Pancreas (tissue), 10 donors: ENCODE data around the gene PAIP2. TPM values are rescaled to one million over a fixed set of nuclear protein-coding genes. Genes with fewer than 3 reads are reported as not detected.

Source experiments
- ATAC-seq, 4 donors: fragments of 200-7000 bp; cut with Tn5 transposase; one replicate each; pipeline versions ENCODE4 v1.8.0 to v1.9.1; 2020; ENCODE audit warnings: mild to moderate bottlenecking in 4 of 4, moderate library complexity in 4 of 4
- DNase-seq, 6 donors: peaks; one replicate each; pipeline ENCODE4 v3.0.0-alpha.2; 2020
- FAIRE-seq: peaks from 2 replicates; lab custom pipeline; 2012; peaks lifted over from hg19 to GRCh38; lab: Jason Lieb, UNC
- H3K27ac ChIP-seq, 4 donors: fragments of 200-600 bp; sonication (generic); 1 replicate in 3 of 4; 2 replicates in 1 of 4; pipeline versions ENCODE4 v1.5.0 to v1.8.0; 2020
- H3K27me3 ChIP-seq, 4 donors: fragments of 200-600 bp; one replicate each; pipeline ENCODE4 v1.8.0; 2021
- H3K36me3 ChIP-seq, 3 donors: fragments of 200-600 bp; sonication (generic) in 1 of 3; one replicate each; pipeline versions ENCODE4 v1.5.0 to v1.8.0; 2020 to 2021
- H3K4me1 ChIP-seq, 3 donors: fragments of 200-600 bp; one replicate each; pipeline ENCODE4 v1.8.0; 2021
- H3K4me3 ChIP-seq, 4 donors: fragments of 200-600 bp; sonication (generic) in 2 of 4; one replicate each; pipeline versions ENCODE4 v1.5.0 to v1.8.0; 2020 to 2021
- H3K9me3 ChIP-seq, 4 donors: fragments of 200-600 bp; one replicate each; pipeline ENCODE4 v1.8.0; 2021
- WGBS, 2 donors: extraction: QIAGEN DNeasy Blood & Tissue Kit; methylation state at CpG; one replicate each; pipeline ENCODE4 v1.1.7; 2013; 5-methylcytosine and 5-hydroxymethylcytosine counted together
- intact Hi-C, 3 donors: fragments of 100-400 bp; cut with DNase I; formaldehyde crosslinking; loops; one replicate each; pipeline versions ENCODE4 v1.11.1 to v1.14.2; 2022
- polyA plus RNA-seq, 2 donors: library from polyadenylated mRNA; stranded (reverse); fragments of 200-250 nt; gene quantifications; one replicate each; pipeline ENCODE4 v1.2.3, GENCODE V29; 2013
- total RNA-seq, 6 donors: library from RNA; stranded (reverse); fragmentation: NEBNext Ultra II Directional in 4 of 6; extraction: Animal tissue kit (Norgen Biotek cat#: 25700) in 4 of 6; gene quantifications; one replicate each; pipeline versions ENCODE4 v1.2.1 to v1.2.4, GENCODE V29; 2021 to 2023
- TF ChIP-seq, protein P1 (sequence below), 4 donors: fragments of 200-600 bp; sonication (generic) in 3 of 4; IDR thresholded peaks; one replicate each; pipeline versions ENCODE4 v1.5.0 to v1.8.0; 2021; ENCODE audit warnings: antibody characterized with exemption in 4 of 4
- donor health status: healthy with polysubstance abuse.
- donor health status: DM: no; HTN: no; CAD: no; lungs with moderate emphysema.
- donor health status: DM: no; HTN: no; CAD: no.
- donor health status: control.
- donor health status: control.
- donor health status: Bipolar disorder and iron deficiency.
- donor health status: DM: yes; HTN: yes; CAD: no.
- donor health status: DM: no; HTN: no; CAD: no.
- donor health status: DM: no; HTN: no; CAD: no.
- donor health status: DM: yes; HTN: yes; CAD: no.

The PAIP2 gene
- total and polyA plus RNA-seq, 8 donors: 18.2 to 57.4 (median 27.3) TPM

DNA sequence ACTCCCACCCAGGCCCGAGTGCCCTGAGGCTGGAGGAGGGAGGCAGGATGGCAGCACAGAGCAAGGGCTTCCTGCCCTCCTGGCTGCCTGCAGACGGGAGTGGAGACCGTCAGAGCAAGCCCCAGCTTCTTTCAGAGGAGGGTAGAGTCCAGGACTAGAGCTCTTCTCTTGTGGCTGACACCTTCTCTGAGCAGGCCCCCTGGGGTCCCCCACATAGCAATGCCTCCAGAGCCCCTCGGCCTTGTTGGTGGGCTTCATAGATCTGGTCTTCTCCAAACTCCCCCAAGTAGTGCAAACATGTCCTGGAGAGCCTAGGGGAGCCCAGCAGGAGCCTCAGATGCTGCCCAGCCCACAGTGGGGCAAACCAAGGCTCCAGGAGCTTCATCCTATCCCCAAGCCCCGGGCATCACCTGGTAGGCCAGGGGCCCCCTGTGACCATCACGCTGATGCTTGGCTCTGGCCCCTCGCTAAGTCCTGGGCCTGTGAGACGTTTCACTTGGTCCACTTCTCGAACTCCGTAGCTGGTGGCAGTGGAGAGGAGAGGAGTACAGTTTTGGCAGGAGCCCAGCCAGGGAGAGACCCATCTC lies 46.0 kb downstream of the PAIP2 start:
- TF ChIP-seq, protein P1, sequence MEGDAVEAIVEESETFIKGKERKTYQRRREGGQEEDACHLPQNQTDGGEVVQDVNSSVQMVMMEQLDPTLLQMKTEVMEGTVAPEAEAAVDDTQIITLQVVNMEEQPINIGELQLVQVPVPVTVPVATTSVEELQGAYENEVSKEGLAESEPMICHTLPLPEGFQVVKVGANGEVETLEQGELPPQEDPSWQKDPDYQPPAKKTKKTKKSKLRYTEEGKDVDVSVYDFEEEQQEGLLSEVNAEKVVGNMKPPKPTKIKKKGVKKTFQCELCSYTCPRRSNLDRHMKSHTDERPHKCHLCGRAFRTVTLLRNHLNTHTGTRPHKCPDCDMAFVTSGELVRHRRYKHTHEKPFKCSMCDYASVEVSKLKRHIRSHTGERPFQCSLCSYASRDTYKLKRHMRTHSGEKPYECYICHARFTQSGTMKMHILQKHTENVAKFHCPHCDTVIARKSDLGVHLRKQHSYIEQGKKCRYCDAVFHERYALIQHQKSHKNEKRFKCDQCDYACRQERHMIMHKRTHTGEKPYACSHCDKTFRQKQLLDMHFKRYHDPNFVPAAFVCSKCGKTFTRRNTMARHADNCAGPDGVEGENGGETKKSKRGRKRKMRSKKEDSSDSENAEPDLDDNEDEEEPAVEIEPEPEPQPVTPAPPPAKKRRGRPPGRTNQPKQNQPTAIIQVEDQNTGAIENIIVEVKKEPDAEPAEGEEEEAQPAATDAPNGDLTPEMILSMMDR (IDR thresholded peaks at IDR 0.05): no peak
- Histone ChIP-seq H3K4me3 (no peak overlapping the region), H3K9me3 (no peaks in the 10 kb centered on the region), H3K4me1 (peaks cover 0 to 14% (median 2%) of the 10 kb centered on the region in 3 donors), H3K27me3 (no peaks in the 10 kb centered on the region), H3K27ac (no peak overlapping the region), H3K36me3 (no peaks in the 10 kb centered on the region)
- ATAC-seq (no peak), FAIRE-seq (no peak), DNase-seq (peak in 1 of 6 donors; percentile 43)
- intact Hi-C loops: no loop called here
- WGBS, 2 donors: 68 to 74% methylated on average over 10 of the region's 10 CpGs

DNA sequence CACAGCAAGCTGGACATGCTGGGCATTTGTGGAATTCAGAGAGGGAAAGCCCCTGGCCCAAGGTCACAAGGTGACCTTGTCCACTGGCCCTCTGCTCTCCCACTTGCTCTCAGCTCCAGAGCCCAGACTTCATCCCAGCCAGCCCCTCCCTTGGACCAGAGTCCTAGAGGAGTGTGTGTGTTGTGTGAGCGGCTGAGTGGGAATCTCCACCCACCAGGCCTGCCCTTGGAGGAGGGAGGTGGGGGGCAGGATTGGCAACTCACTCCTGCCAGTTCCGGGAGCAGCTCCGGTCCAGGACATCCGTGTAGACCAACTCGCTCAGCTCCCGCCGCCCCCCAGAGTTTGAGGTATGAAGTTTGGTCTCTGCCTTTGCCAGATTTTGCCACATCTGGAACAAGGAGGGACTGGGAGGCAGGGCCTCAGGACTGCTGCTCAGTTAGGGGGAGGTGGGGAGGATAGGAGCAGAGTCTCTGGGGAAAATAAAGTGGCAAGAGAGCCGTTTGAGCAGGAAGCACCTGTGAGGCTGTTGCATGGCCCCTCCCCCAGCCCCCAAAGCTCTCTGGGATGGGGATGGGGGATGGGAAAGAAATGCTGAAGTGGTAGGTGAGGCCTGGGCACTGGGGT lies 46.7 kb downstream of the PAIP2 start:
- no peak overlapping the region for H3K27ac ChIP-seq
- intact Hi-C loops: no loop called here
- no peaks in the 10 kb centered on the region for H3K27me3 ChIP-seq
- DNase-seq: peak in 3 of 6 donors; percentile 32 to 67 (median 41)
- no peaks in the 10 kb centered on the region for H3K36me3 ChIP-seq
- peak overlapping the region in 1 of 4 donors; percentile 9 for H3K4me3 ChIP-seq
- H3K9me3 ChIP-seq: no peaks in the 10 kb centered on the region
- WGBS, 2 donors: 37 to 39% methylated on average over 8 of the region's 8 CpGs
- TF ChIP-seq, protein P1 (IDR thresholded peaks at IDR 0.05): no peak
- no peak for FAIRE-seq
- peaks cover 0 to 13% (median 2%) of the 10 kb centered on the region in 3 donors for H3K4me1 ChIP-seq
- ATAC-seq: peak in 3 of 4 donors; percentile 28 to 45 (median 40)

DNA sequence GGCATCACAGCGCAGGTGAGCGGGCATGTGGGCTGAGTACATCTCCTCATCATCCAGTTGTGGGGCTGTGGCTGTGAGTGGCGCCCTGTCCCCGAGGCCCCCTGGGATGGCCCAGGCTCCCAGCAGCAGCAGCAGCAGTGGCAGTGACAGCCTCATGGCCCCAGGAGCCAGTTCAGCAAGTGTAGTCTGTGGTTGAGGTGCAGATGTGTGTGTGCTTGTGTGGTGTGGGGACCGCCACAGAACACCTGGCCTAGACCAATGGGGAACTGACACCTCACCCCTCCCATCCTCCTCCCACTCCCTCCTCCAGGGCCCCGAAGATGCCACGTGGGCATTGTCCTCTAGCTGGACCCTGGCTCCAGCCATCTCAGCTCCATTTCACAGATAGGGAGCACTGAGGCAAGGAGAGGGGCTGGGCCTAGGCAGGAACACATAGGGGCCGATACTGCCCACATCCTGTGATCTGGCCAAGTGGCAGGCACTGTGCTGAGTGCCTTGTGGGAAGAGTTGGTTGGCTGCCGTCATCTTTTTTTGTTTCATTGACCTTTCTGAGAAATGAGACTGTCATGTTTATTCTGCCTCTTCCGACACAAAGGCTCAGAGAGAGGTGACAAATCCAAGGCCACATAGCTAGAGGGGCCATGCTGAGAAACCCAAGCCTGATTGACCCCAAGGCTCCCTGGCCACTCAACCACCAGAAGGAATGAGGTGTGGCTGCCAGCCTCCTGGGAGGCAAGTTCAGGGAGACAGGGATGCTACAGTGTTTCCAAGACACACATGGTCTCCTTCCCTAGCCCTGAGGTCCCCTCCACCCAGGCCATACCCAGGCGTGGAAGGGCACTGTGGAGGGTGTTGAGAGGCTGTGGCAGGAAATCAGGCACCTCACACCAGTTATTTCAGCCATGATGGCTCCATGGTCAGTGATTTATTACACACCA lies 48.3 kb downstream of the PAIP2 start, which contains the start of gene MZB1:
Gene MZB1, minus strand, starts transcription at position 213 of the 938 bp plus-strand sequence. Its CDS starts 57 bp downstream, at position 156.
- WGBS, 2 donors: 83 to 86% methylated on average over 11 of the region's 11 CpGs
- no peak for ATAC-seq
- H3K36me3 ChIP-seq: no peaks in the 10 kb centered on the region
- intact Hi-C loops: no loop called here
- no peaks in the 10 kb centered on the region for H3K9me3 ChIP-seq
- H3K27ac ChIP-seq: no peak within 1 kb of the TSS
- TF ChIP-seq, protein P1 (IDR thresholded peaks at IDR 0.05): no peak
- H3K4me3 ChIP-seq: no peak within 1 kb of the TSS
- peaks cover 0 to 5% (median 2%) of the 10 kb centered on the region in 4 donors for H3K27me3 ChIP-seq
- peaks cover 0 to 6% (median 0%) of the 10 kb centered on the region in 3 donors for H3K4me1 ChIP-seq
- FAIRE-seq: no peak
- peak in 2 of 6 donors; percentile 7 to 54 for DNase-seq

DNA sequence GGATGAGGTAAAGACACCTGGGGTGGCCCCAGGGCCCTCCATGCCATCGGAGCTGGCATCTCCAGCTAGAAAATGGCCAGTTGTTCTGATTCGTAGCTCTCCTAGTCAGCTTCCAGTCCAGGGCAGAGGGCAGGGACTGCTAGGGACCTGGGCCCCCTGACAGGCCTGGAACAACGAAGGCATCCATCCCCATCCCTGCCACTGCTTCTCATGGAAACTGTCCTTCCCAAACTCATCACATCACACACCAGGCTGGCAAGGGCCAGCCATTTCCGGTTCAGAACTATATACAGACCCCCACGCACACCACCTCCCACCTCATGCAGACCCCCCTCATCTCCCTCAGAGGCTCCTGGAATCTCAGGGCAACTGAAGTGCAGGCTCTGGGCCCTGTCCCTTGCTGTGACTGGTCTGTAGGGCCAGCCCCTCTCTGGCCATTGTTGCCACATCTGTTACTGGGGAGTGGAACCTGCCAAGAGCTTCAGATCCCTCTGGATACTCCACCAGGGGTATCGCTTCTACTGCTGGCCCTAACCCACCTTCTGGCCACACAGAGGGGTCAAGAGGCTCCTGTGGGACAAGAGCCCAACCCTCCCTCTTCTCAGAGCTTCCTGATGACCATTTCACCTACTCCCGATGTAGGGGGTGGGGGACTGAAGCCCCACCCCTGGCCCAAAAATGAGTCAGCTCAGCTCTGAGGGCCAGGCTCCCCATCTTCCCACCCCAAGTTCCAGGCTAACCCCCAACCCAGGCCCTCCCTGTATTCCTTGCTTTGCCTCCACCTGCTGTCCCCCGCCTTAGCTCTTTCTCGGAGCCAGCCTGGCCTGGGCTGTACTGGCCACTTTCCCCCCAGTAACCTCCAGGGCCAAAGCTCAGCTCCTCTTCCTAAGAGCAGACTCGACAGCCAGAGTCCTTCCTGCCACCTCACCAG lies 49.2 kb downstream of the PAIP2 start:
- no peak for ATAC-seq
- H3K4me1 ChIP-seq: peaks cover 0 to 6% (median 0%) of the 10 kb centered on the region in 3 donors
- DNase-seq: peak in 2 of 6 donors; percentile 8 to 29
- FAIRE-seq: no peak
- intact Hi-C loops: no loop called here
- TF ChIP-seq, protein P1 (IDR thresholded peaks at IDR 0.05): no peak
- H3K36me3 ChIP-seq: no peaks in the 10 kb centered on the region
- peak overlapping the region in 1 of 4 donors; percentile 2 for H3K27ac ChIP-seq
- no peak overlapping the region for H3K4me3 ChIP-seq
- no peaks in the 10 kb centered on the region for H3K9me3 ChIP-seq
- WGBS, 2 donors: 84 to 88% methylated on average over 10 of the region's 10 CpGs
- peaks cover 0 to 6% (median 2%) of the 10 kb centered on the region in 4 donors for H3K27me3 ChIP-seq
